ENCODE results near the gene LDHAL6B. TPM values are rescaled to one million over a fixed set of nuclear protein-coding genes. Genes with fewer than 3 reads are reported as not detected.

LDHAL6B gene

DNA sequence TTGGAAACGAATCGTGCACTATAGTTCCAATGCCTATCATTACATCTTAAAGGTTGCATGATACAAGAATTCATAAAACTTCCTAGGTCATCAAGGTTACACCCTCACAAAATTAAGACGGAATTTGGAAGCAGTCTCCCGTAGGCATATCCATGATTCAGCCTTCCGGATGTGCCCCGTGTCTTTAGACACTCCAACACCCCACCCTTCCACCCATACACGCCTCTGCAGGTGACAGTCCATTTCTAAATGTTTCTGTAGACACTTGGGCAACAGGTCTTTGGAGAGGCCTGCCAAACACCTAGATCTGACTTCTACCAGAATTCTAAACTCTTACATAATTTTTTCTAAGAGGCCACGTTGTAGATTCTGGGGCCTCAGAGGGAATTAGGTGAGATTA lies 49.8 kb downstream of the LDHAL6B start:
- no peak for TF ChIP-seq SPI1 (IDR thresholded peaks at IDR 0.05; ENCODE audit: borderline replicate concordance, low read depth)
- no peak for TF ChIP-seq POLR2AphosphoS5 (IDR thresholded peaks at IDR 0.05; ENCODE audit: low read depth)
- Histone ChIP-seq H3K4me3 (replicated peaks; ENCODE audit: insufficient read depth, low read length) (no peak overlapping the region), H3K27ac (replicated peaks) (no peak overlapping the region), H3K27me3 (ENCODE audit: insufficient read depth, poor library complexity, severe bottlenecking) (no peaks in the 10 kb centered on the region)
- DNase-seq (ENCODE audit: low read depth in 1 of 2, low spot score in 1 of 2), result no peak

DNA sequence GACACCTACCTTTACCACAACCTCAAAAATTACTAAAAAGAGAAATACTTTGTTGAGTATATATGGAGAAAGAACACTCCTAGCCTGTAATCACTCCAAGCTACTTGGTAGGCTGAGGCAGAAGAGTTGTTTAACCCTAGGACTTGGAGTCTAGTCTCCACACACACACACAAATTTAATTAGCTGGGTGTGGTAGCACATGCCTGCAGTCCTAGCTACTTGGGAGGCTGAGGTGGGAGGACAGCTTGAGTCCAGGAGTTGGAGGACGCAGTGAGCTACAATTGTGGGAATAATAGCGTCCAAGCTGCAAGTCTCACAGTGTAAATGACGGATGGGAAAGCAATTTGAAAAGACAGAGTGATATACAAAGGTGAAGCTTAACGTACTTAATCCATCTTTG lies 50.5 kb downstream of the LDHAL6B start:
- DNase-seq (ENCODE audit: low read depth in 1 of 2, low spot score in 1 of 2), result no peak
- no peak overlapping the region for H3K4me3 ChIP-seq (replicated peaks; ENCODE audit: insufficient read depth, low read length)
- no peaks in the 10 kb centered on the region for H3K27me3 ChIP-seq (ENCODE audit: insufficient read depth, poor library complexity, severe bottlenecking)
- no peak overlapping the region for H3K27ac ChIP-seq (replicated peaks)
- no peak for TF ChIP-seq GABPA (IDR thresholded peaks at IDR 0.05; ENCODE audit: low read depth)
- TF ChIP-seq, protein P1, sequence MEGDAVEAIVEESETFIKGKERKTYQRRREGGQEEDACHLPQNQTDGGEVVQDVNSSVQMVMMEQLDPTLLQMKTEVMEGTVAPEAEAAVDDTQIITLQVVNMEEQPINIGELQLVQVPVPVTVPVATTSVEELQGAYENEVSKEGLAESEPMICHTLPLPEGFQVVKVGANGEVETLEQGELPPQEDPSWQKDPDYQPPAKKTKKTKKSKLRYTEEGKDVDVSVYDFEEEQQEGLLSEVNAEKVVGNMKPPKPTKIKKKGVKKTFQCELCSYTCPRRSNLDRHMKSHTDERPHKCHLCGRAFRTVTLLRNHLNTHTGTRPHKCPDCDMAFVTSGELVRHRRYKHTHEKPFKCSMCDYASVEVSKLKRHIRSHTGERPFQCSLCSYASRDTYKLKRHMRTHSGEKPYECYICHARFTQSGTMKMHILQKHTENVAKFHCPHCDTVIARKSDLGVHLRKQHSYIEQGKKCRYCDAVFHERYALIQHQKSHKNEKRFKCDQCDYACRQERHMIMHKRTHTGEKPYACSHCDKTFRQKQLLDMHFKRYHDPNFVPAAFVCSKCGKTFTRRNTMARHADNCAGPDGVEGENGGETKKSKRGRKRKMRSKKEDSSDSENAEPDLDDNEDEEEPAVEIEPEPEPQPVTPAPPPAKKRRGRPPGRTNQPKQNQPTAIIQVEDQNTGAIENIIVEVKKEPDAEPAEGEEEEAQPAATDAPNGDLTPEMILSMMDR (IDR thresholded peaks at IDR 0.05; ENCODE audit: insufficient read depth, low read length), result no peak

Small RNA genes lying within 50 kb of the gene (microRNA-seq; reads per million reads assigned to microRNA genes)
- not detected for gene MIR2116

All from HL-60 (cell line).